ENCODE results near the gene IL20RB. TPM values are rescaled to one million over a fixed set of nuclear protein-coding genes. Genes with fewer than 3 reads are reported as not detected.
"Not testable (repeated sequence)": the region's sequence is repeated elsewhere in the genome, so short reads cannot be mapped to it uniquely, and the experiment has no call there.

Gene IL20RB
- total RNA-seq, 1 donor from 2014 or later, result 0.44 TPM

- intact Hi-C loops (cut with micrococcal nuclease), result no loop called here
- TF ChIP-seq CTCF (IDR thresholded peaks at IDR 0.05; ENCODE audit: borderline replicate concordance), result no peak
- no peaks in the 10 kb centered on the region for H3K4me1 ChIP-seq
- no peak for DNase-seq
- no peak overlapping the region for H3K27ac ChIP-seq (replicated peaks)
- no peaks in the 10 kb centered on the region for H3K9me3 ChIP-seq (replicated peaks)
- no peaks in the 10 kb centered on the region for H3K36me3 ChIP-seq
- no peaks in the 10 kb centered on the region for H3K27me3 ChIP-seq (ENCODE audit: low read depth)
- H3K4me3 ChIP-seq, result no peak overlapping the region
These were observed 1.2 kb downstream of the IL20RB start for GRCh38 chr3:136958939-136959338.

GRCh38 chr3:136959599-136959998 is 1.8 kb downstream of the IL20RB start:
- DNase-seq, result no peak
- H3K36me3 ChIP-seq, result no peaks in the 10 kb centered on the region
- no peak overlapping the region for H3K4me3 ChIP-seq
- no peak for TF ChIP-seq CTCF (IDR thresholded peaks at IDR 0.05; ENCODE audit: borderline replicate concordance)
- no peaks in the 10 kb centered on the region for H3K9me3 ChIP-seq (replicated peaks)
- H3K4me1 ChIP-seq, result no peaks in the 10 kb centered on the region
- H3K27me3 ChIP-seq (ENCODE audit: low read depth), result no peaks in the 10 kb centered on the region
- intact Hi-C loops (cut with micrococcal nuclease), result no loop called here
- no peak overlapping the region for H3K27ac ChIP-seq (replicated peaks)

GRCh38 chr3:136960838-136961836 is 3.4 kb downstream of the IL20RB start:
- no peak for DNase-seq
- intact Hi-C loops (cut with micrococcal nuclease), result no loop called here
- no peak overlapping the region for H3K4me3 ChIP-seq
- TF ChIP-seq CTCF (IDR thresholded peaks at IDR 0.05; ENCODE audit: borderline replicate concordance), result no peak
- no peak overlapping the region for H3K27ac ChIP-seq (replicated peaks)
- no peaks in the 10 kb centered on the region for H3K36me3 ChIP-seq
- H3K4me1 ChIP-seq, result no peaks in the 10 kb centered on the region
- no peaks in the 10 kb centered on the region for H3K27me3 ChIP-seq (ENCODE audit: low read depth)
- H3K9me3 ChIP-seq (replicated peaks), result no peaks in the 10 kb centered on the region

GRCh38 chr3:136962927-136963326 is 5.1 kb downstream of the IL20RB start:
- intact Hi-C loops (cut with micrococcal nuclease), result no loop called here
- Histone ChIP-seq H3K27ac (replicated peaks) (no peak overlapping the region), H3K9me3 (replicated peaks) (no peaks in the 10 kb centered on the region), H3K4me1 (no peaks in the 10 kb centered on the region), H3K27me3 (ENCODE audit: low read depth) (no peaks in the 10 kb centered on the region), H3K4me3 (no peak overlapping the region), H3K36me3 (no peaks in the 10 kb centered on the region)
- no peak for DNase-seq
- TF ChIP-seq CTCF (IDR thresholded peaks at IDR 0.05; ENCODE audit: borderline replicate concordance), result no peak

GRCh38 chr3:136969539-136969938 is 11.8 kb downstream of the IL20RB start:
- H3K4me1 ChIP-seq; H3K36me3 ChIP-seq; intact Hi-C loops (cut with micrococcal nuclease); DNase-seq; H3K4me3 ChIP-seq; H3K27ac ChIP-seq (replicated peaks); H3K27me3 ChIP-seq (ENCODE audit: low read depth): not testable (repeated sequence)
- H3K9me3 ChIP-seq (replicated peaks), result peaks cover 21% of the 10 kb centered on the region

- no peak overlapping the region for H3K4me3 ChIP-seq
- intact Hi-C loops (cut with micrococcal nuclease), result no loop called here
- no peak for TF ChIP-seq CTCF (IDR thresholded peaks at IDR 0.05; ENCODE audit: borderline replicate concordance)
- H3K27ac ChIP-seq (replicated peaks), result no peak overlapping the region
- H3K36me3 ChIP-seq, result no peaks in the 10 kb centered on the region
- DNase-seq, result no peak
- H3K27me3 ChIP-seq (ENCODE audit: low read depth), result no peaks in the 10 kb centered on the region
- H3K9me3 ChIP-seq (replicated peaks), result peaks cover 30% of the 10 kb centered on the region
- no peaks in the 10 kb centered on the region for H3K4me1 ChIP-seq
These were observed 15.6 kb downstream of the IL20RB start for GRCh38 chr3:136973352-136973751.

All from left ventricle myocardium inferior (tissue), 1 donor.